Ectodermal cell (in vitro differentiated cells): ENCODE results near the gene SYNPO.

Source experiments
- H3K27ac ChIP-seq: 2 replicates; pipeline ENCODE4 v1.7.0; 2013; ENCODE audit warnings: mild to moderate bottlenecking, low read depth, low read length; ENCODE audit not compliant: insufficient read depth, poor library complexity, severe bottlenecking
- H3K27me3 ChIP-seq: 2 replicates; pipeline ENCODE4 v1.7.0; 2013; ENCODE audit warnings: mild to moderate bottlenecking, low read length; ENCODE audit not compliant: insufficient read depth, control insufficient read depth, poor library complexity, severe bottlenecking
- H3K36me3 ChIP-seq: one replicate; pipeline ENCODE4 v1.7.0; 2013; ENCODE audit warnings: low read length; ENCODE audit not compliant: control insufficient read depth, insufficient read depth
- H3K4me1 ChIP-seq: one replicate; pipeline ENCODE4 v1.7.0; 2013; ENCODE audit warnings: low read length; ENCODE audit not compliant: control insufficient read depth, insufficient read depth
- H3K4me3 ChIP-seq: 2 replicates; pipeline ENCODE4 v1.7.0; 2013; ENCODE audit warnings: low read depth, low read length, control low read depth; ENCODE audit not compliant: insufficient read depth
- H3K9me3 ChIP-seq: 2 replicates; pipeline ENCODE4 v1.7.0; 2013; ENCODE audit warnings: mild to moderate bottlenecking, low read length, moderate library complexity; ENCODE audit not compliant: control insufficient read depth
- WGBS, 2 experiments: methylation state at CpG; one replicate each; pipeline ENCODE4 v1.1.7; 2013; ENCODE audit warnings: missing lambda C conversion rate in 2 of 2; 5-methylcytosine and 5-hydroxymethylcytosine counted together

SYNPO gene

DNA sequence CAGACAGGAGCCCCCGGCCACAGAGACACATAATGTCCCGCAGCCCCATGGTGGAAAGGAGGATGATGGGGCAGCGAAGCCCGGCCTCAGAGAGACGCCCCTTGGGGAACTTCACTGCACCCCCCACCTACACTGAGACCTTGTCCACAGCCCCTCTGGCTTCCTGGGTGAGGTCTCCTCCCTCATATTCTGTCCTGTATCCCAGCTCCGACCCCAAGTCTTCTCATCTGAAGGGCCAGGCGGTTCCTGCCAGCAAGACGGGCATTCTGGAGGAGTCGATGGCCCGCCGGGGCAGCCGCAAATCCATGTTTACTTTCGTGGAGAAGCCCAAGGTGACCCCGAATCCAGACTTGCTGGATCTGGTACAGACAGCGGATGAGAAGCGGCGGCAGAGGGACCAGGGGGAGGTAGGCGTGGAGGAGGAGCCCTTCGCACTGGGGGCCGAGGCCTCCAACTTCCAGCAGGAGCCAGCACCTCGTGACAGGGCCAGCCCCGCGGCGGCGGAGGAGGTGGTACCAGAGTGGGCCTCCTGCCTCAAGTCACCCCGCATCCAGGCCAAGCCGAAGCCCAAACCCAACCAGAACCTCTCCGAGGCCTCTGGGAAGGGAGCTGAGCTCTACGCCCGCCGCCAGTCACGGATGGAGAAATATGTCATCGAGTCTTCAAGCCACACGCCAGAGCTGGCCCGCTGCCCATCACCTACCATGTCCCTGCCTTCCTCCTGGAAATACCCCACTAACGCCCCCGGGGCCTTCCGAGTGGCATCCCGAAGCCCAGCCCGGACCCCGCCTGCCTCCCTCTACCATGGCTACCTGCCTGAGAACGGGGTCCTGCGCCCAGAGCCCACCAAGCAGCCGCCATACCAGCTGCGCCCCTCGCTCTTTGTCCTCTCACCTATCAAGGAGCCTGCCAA is 8.9 kb downstream of the SYNPO start:
- H3K4me1 ChIP-seq: peaks cover 35% of the 10 kb centered on the region
- H3K27me3 ChIP-seq: no peaks in the 10 kb centered on the region
- no peak overlapping the region for H3K27ac ChIP-seq
- WGBS, 2 experiments: 95% methylated on average over 46 of the region's 46 CpGs
- no peaks in the 10 kb centered on the region for H3K9me3 ChIP-seq
- no peak overlapping the region for H3K4me3 ChIP-seq
- H3K36me3 ChIP-seq: no peaks in the 10 kb centered on the region

DNA sequence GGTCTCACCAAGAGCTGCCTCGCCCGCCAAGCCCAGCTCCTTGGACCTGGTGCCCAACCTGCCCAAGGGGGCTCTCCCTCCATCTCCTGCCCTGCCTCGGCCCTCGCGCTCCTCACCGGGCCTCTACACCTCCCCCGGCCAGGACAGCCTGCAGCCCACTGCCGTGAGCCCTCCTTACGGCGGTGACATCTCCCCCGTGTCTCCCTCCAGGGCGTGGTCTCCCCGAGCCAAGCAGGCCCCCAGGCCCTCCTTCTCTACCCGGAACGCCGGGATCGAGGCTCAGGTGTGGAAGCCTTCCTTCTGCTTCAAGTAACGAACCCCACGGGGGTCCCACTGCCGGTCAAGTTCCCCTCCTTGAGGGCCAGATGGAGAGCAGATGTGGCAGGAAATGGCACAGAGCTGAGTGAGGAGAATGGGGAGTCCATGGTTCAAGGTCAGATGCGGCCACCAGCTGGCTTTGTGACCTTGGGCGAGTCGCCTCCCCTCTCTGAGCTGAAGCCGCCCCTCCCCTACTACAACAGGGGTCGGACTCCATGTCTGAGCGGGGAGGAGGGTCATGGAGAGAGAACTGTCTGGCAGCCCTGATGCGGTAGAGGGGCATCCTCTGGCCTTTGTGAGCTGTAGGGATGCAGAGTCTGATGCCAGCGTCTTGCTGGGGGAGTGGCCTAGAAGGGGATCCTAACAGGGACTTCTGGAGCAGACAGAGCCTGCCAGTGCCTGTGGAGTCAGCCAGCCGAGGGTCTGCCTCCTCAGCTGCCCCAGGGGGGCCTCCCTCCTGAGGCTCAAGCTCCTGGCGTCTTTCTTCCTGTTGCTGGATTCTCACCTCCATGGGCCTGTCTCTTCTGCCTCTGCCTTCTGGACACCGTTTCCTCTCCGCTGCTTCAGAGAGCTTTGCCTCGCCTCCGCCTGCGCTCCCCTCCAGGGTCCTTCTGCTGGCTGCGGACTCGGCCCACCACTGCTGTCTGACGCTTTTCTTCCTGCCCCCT is 9.9 kb downstream of the SYNPO start:
- H3K36me3 ChIP-seq: no peaks in the 10 kb centered on the region
- H3K4me1 ChIP-seq: peaks cover 26% of the 10 kb centered on the region
- H3K27me3 ChIP-seq: no peaks in the 10 kb centered on the region
- 86% methylated on average over 37 to 38 of the region's 38 CpGs for WGBS, 2 experiments
- H3K9me3 ChIP-seq: no peaks in the 10 kb centered on the region
- H3K4me3 ChIP-seq: no peak overlapping the region
- no peak overlapping the region for H3K27ac ChIP-seq

DNA sequence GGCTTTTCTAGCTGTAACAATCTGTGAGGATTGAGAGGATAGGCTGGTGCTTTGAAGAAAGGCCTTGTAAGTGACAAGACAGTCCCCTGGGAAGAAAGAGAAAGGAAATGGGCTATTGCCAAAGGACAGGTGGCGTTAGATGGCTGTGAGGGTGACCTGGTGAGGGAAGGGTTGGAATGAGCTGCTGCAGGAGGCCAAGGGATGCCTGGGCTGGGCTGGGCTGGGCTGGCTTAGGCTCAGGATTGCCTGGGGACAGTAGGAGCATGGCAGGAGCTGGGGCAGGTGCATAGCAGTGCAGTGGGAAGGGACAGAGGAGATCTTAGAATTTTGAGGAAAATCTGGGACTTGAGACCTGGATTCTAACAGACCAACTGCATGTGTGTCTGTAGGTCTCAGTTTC is 10.9 kb downstream of the SYNPO start:
- Histone ChIP-seq H3K9me3 (no peaks in the 10 kb centered on the region), H3K27ac (no peak overlapping the region), H3K36me3 (no peaks in the 10 kb centered on the region), H3K4me3 (no peak overlapping the region), H3K27me3 (no peaks in the 10 kb centered on the region), H3K4me1 (peaks cover 22% of the 10 kb centered on the region)
- 76 to 77% methylated on average over 1 of the region's 1 CpG for WGBS, 2 experiments

DNA sequence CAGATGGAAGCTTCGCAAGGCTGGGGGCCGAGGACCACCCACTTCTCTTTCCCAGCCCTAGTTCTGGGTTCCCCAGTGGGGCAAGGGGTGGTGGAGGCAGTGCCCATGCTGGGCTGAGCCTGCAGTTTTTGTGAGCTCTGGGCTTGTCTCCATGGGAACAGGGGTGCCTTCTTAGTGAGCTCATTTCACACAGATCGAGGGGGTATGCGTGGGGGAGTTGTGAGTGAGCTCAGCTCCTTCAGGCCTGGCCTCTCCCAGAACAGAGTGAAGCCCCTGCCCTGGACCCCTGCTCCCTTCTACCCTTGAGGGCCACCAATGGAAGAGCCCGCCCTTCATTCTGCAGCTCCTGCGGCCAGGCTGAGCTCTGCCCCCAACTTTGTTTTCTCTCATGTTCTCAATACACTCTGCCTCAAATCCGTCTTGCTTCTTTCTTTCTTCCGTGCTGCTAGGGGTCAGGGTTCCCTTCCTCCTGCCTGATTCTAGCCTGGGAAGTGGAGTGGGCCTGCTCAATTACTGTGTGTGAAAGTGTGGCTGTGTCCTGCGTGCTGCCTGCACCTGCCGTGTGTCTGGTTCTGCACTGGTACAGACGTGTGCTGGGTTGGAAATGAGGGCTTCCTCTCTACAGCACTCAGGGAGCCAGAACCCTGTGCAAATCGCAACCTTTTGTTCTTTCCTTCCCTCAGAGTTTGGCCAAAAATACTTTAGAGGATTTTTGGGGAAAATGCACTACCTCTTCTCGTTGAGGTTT is 11.6 kb downstream of the SYNPO start:
- WGBS, 2 experiments: 69 to 70% methylated on average over 12 to 13 of the region's 13 CpGs
- no peak overlapping the region for H3K27ac ChIP-seq
- H3K36me3 ChIP-seq: no peaks in the 10 kb centered on the region
- no peaks in the 10 kb centered on the region for H3K27me3 ChIP-seq
- no peak overlapping the region for H3K4me3 ChIP-seq
- peaks cover 22% of the 10 kb centered on the region for H3K4me1 ChIP-seq
- no peaks in the 10 kb centered on the region for H3K9me3 ChIP-seq

DNA sequence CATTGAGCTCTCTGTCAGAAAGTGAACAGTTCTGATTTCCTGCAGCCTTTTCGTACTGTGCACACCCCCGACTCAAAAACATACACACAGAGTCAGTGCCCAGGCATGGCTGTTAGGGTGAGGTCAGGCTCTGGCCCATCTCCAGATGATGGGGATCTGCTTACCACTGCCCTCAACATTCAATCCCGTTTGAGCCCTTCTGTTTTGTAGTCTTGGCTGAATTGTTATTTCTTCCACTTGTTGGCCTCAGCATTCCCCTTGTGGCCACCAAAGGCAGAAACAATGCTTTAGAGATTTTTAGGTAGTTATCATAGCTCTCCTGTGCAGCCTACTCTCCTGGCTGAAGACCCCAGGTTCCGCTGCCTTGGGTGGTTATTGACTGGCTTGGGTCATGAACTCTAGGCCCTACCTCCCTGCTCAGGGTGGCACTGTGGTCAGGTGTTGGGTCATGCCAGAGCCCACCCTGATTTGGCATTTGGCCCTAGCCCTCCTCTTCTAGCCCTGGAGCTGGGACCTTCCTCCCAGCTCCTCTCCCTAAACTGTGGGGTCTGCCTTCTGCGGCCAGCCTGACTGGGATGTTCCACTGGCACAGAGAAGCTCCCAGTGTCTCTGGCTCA is 12.8 kb downstream of the SYNPO start:
- Histone ChIP-seq H3K27me3 (no peaks in the 10 kb centered on the region), H3K4me1 (peaks cover 22% of the 10 kb centered on the region), H3K4me3 (no peak overlapping the region), H3K9me3 (no peaks in the 10 kb centered on the region), H3K36me3 (no peaks in the 10 kb centered on the region), H3K27ac (no peak overlapping the region)
- 88 to 92% methylated on average over 5 of the region's 5 CpGs for WGBS, 2 experiments

DNA sequence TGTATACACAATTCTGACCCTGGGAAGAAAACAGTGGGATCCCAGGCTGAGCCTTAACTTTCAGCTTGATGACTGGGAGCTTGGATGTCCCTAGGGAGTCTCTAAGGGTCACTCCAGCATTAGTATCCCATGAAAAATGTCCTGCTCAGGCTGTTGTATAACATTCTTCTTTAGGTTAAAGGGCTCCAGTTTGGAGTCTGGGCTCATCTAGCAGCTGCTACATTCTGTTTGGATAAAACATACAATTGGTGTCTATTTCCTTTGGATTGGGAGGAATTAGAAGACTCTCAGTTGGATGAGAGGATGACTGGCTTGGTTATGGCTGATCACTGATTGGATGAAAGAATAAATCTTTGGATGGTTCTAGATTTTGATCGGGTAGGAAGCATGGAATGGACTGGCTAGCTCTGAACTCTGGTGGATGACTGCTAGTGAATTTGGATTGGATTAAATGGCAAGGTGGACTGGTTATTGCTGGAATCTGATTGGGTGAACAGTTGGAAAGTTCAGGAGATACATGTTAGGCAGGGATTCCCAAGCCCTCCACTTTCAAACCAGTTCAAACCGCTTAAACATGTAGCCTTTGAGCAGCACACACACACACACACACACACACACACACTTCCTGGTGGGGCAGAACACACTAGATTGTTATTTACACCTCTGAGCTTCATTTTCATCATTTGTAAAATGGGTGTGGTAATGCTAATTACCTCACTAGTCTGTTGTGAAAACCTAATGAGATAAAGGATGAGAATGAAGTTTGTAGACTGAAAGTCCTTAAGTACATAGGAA is 13.5 kb downstream of the SYNPO start:
- H3K9me3 ChIP-seq: no peaks in the 10 kb centered on the region
- WGBS, 2 experiments: 90 to 91% methylated on average over 2 of the region's 2 CpGs
- H3K4me1 ChIP-seq: peaks cover 22% of the 10 kb centered on the region
- no peaks in the 10 kb centered on the region for H3K27me3 ChIP-seq
- no peak overlapping the region for H3K27ac ChIP-seq
- no peak overlapping the region for H3K4me3 ChIP-seq
- H3K36me3 ChIP-seq: no peaks in the 10 kb centered on the region

DNA sequence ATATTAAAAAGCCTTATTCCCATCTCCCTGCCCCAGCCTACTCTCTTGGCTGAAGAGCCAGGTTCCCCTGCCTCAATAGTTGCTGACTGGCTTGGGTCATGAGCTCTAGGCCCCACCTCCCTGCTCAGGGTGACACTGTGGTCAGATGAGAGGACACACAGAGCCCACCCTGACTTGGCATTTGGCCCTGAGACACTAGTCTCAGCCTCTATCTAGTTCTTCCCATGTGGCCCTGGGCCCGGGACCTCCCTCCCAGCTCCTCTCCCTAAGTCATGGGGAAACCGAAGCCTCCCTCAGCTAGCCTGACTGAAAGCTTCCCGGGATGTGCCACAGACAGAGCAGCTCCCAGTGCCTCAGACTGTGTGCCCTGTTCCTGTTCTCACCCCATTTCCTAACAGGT is 14.8 kb downstream of the SYNPO start:
- Histone ChIP-seq H3K4me1 (peaks cover 28% of the 10 kb centered on the region), H3K9me3 (no peaks in the 10 kb centered on the region), H3K36me3 (no peaks in the 10 kb centered on the region), H3K27me3 (no peaks in the 10 kb centered on the region), H3K27ac (no peak overlapping the region), H3K4me3 (no peak overlapping the region)
- 94% methylated on average over 3 of the region's 3 CpGs for WGBS, 2 experiments

DNA sequence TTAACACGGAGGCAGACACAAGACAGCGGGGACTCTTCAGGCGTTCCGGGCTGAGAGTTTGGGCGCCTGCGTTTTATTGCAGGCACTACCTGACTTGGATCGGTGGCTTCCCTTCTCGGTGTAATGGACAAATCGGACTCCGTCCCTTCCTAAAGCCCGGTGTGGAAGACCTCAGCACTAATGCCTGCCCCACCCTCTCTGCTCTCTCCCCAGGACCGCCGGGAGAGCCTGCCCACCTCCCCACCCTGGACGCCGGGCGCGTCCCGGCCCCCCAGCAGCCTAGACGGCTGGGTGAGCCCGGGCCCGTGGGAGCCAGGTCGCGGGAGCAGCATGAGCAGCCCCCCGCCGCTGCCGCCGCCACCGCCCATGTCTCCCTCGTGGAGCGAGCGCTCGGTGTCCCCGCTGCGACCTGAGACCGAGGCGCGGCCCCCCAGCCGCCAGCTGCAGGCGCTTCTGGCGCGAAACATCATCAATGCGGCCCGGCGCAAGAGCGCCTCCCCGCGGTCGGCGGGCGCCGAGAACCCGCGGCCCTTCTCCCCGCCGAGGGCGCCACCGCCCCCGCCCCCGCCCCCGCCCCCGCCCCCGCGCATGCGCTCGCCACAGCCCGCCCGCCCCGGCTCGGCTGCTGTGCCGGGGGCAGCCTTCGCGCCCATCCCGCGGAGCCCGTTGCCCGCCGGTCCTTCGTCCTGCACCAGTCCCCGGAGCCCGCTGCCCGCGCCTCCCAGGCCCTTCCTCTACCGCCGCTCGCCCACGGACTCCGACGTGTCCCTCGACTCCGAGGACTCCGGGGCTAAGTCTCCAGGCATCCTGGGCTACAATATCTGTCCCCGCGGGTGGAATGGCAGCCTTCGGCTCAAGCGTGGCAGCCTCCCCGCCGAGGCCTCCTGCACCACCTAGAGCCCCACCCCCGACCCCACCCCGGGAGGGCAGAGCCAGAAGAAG is 16.0 kb downstream of the SYNPO start:
- Histone ChIP-seq H3K27me3 (no peaks in the 10 kb centered on the region), H3K9me3 (no peaks in the 10 kb centered on the region), H3K27ac (no peak overlapping the region), H3K36me3 (no peaks in the 10 kb centered on the region), H3K4me3 (peak overlapping the region; percentile 58), H3K4me1 (peaks cover 23% of the 10 kb centered on the region)
- whole genome bisulfite sequencing, 2 experiments: 1% methylated on average over 97 to 98 of the region's 99 CpGs
